Measurements from ENCODE around the gene PTPN14. TPM values are rescaled to one million over a fixed set of nuclear protein-coding genes. Genes with fewer than 3 reads are reported as not detected.
"Not testable (repeated sequence)": the region's sequence is repeated elsewhere in the genome, so short reads cannot be mapped to it uniquely, and the experiment has no call there.

The PTPN14 gene
- polyA plus RNA-seq, 1 donor, result 12.8 TPM

DNA sequence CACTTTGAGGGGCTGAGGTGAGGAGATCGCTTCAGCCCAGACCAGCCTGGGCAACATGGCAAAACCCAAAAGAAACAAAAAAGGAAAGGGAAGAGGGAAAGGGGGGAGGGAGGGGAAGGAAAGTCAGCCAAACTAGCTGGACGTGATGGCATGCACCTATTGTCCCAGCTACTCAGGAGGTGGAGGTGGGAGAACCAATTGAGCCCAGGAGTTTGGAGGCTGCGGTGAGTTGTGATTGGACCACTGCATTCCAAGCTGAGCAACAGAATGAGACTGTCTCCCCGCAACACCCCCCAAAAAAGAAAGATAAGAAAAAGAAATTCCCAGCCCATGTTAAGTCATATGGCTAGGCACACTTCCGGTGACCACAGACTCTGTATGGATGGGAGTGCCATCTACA, 128.4 kb downstream of the PTPN14 start:
- DNase-seq, result no peak

- DNase-seq, result no peak
These were observed 129.2 kb downstream of the PTPN14 start for GRCh38 chr1:214422137-214422671.

DNA sequence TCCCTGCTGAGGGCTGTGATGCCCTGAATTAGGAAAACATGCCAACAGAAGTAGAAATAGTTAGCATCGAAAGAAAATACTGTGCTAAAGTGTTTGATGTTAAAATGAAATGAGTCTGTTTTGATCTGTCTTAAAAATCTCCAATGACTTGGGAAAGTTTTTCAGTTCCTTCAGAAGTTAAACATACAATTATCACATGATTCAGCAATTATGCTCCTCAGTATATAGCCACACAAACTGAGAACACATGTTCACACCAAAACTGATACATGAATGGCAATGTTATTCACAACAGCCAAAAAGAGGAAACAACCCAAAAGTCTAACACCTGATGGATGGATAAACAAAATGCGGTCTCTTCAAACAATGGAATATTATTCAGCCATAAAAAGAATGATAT, 130.6 kb downstream of the PTPN14 start:
- DNase-seq, result no peak

GRCh38 chr1:214420341-214420740, 131.1 kb downstream of the PTPN14 start:
- no peak for DNase-seq

GRCh38 chr1:214419650-214420049, 131.8 kb downstream of the PTPN14 start:
- no peak for DNase-seq

GRCh38 chr1:214418391-214418790, 133.0 kb downstream of the PTPN14 start:
- DNase-seq, result no peak

DNA sequence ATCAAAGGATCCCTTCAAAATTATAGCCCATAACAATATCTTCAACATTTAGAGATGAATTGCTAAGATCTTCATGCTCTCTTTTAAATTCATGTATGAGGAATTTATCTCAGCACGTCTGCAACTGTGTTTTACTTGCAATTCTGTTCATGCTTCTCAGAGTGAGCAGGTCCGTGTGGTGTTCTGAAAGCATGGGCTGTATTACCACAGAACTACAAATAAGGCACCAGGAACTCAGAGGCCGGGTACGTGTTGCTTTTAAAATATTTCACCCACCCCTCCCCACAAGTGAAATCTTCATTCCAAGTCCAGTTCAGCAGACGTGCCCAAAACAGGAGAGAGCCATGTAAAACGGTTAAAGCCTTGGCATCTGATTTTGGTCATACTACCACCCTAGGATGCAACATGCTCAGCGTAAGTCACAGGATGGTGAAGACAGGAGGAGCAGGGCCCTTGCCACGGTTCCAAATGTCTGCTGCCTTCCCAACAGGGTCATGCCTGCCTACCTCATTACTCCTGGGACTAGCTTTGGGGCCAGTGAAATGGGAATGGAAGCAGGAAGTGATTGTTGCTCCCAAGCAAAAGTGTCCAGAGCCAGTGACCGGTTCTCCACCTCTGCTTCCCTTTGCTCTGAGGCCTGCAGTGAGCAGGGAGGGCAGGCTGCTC, 133.7 kb downstream of the PTPN14 start:
- no peak for DNase-seq

DNA sequence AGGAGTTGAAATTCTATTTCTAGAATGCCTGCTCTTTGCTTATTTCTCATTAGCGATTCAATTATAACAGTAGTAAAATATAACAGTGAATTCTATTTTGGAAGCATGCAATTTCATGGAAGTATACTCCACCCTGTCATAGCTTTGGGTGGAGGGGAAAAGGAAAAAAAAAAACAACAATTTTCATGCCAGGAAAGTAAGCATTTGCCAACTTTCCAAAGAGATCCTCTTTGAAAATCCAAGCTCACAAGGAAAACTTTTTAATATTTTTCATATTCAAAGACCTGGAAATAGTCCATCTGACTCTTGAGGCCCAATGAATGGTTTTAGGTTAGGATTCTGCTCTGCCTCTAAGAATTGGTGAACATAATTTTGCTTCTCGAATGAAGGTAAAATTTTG, 134.5 kb downstream of the PTPN14 start:
- DNase-seq, result peak; percentile 55

DNA sequence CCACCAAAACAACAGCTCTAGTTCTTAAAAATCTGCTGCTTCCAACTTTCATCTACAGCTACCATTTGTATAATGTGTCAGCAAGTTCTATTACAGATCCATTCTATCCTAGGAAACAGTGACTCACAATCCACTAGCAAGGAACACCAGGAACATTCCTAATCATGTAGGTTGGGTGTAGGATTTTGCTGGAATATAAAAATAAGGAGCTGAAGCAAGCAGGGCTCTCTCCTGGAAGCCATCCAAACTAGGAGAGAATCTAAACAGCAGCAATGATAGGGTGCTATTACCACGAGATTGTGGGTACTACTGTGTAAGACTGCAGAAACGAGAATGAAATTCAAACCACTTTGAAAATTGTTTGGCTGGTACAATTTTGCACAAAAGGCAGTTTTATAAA, 135.0 kb downstream of the PTPN14 start:
- DNase-seq, result no peak

- no peak for DNase-seq
These were observed 136.3 kb downstream of the PTPN14 start for GRCh38 chr1:214415131-214415530.

- DNase-seq, result no peak
These were observed 136.7 kb downstream of the PTPN14 start for GRCh38 chr1:214414691-214415090.

DNA sequence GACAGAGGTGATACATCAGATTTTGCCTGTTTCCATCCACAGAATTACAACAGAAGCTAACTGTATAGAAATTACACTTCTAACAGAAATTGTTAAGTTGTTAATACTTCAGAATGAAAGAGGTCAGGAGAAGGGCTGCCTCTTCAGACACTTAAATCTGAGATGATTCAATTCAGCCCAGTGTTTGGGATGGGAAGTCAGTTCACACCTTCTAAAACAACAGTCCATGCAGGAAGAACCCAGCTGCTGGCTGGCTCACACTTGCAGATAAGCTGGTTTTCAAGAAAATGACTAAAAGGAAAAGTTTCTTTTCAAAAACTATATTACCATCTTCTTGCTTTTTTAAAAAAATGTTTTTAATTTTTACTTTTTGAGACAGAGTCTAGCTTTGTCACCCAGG, 138.1 kb downstream of the PTPN14 start:
- DNase-seq, result no peak

- DNase-seq, result no peak
These were observed 146.7 kb downstream of the PTPN14 start for GRCh38 chr1:214404571-214405213.

DNA sequence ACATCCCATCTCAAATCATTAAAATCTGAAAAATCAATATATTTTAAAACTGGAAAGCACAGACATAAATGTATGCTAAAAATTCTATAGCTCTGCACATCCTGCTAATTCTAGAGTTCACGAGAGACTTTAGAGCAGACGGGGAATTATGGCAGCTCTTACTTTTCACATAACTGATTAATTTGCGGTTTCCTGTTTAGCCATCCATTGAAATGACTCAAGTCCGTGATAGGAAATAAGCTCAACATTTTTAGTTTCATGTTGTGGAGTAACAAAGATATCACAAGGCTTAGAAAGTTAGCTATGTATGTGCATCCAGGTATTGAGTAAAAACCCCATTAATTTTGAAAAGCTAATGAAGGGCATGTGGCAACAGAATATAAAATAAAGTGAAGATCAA, 147.2 kb downstream of the PTPN14 start:
- no peak for DNase-seq

DNA sequence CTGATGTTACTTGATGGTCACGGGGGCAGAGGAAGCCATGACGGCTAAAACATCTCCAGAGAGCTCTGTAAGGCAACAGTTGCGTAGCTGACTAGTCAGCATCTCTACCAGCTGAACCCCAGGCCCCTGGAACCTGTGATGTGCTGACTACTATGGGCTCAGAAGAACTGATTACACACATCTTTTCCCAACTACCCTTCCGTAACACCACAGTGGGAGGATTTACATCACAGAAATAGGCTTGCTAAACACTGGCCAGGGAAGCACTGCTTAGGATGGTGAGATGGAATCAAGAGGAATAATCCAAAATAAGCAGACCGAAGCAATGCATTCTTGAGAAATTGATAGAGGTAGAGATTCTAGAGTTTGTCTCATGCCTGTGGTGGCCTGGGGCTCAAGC, 148.0 kb downstream of the PTPN14 start:
- DNase-seq, result no peak

DNA sequence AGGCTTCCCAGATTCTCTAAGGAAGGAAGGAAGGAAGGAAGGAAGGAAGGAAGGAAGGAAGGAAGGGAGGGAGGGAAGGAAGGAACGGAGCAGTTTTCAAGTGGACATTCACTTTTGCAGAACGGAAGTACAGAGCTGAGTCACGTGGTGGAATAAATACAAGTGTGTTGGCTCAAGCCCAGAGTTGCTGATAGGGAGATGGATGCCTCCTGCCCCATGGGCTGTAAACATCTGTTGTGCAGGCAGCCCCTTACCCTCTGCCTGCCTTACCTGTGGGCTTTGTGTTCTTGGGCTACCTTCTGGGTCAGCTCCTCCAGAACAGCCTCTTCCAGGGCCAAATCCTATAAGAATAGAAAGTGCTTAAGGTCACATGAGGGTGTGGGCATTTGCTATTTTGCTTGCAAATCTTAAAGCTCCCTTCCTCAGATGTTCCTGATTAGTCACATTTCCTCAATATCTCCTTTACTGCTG, 148.8 kb downstream of the PTPN14 start:
- no peak for DNase-seq

DNA sequence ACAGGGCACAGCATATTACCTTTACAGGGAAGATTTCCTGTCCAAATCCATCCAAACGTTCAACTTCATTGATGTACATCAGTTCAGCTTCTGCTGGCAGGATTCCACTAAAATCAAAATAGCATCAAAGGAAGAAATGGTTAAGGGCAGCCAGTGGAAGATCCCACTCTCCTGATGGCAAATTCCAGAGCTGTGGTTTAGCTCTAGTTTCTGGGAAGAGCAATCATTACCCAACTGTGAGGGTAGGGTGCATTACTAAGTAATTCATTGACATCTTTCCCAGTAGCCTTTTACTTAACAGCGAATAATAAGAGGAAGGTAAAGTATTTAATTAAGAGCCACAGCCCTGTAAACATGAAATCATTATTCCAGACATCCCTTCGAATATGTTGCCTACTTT, 149.7 kb downstream of the PTPN14 start:
- no peak for DNase-seq

- no peak for DNase-seq
These were observed 151.3 kb downstream of the PTPN14 start for GRCh38 chr1:214400131-214400530.

- DNase-seq, result no peak
These were observed 152.9 kb downstream of the PTPN14 start for GRCh38 chr1:214398490-214398889.

DNA sequence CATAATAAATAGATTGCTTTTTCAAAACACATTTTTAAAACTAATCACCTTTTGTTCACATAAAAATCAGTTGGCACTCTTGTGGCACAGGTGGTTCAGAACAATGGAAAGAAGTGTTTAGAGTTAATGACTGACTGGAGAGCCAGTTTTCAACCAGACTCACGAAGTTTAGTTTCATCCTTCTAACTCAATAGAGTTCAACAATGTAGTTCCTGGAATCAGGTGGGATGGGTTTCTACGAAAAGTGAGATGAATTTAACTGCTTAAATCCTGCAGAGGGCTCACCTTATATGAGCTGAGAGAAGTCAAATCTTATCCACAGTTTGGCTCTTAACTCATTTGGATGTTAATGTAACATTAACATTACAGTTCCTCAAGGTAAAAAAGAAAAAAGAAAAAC, 153.9 kb downstream of the PTPN14 start:
- no peak for DNase-seq

- DNase-seq, result no peak
These were observed 155.1 kb downstream of the PTPN14 start for GRCh38 chr1:214396330-214396729.

DNA sequence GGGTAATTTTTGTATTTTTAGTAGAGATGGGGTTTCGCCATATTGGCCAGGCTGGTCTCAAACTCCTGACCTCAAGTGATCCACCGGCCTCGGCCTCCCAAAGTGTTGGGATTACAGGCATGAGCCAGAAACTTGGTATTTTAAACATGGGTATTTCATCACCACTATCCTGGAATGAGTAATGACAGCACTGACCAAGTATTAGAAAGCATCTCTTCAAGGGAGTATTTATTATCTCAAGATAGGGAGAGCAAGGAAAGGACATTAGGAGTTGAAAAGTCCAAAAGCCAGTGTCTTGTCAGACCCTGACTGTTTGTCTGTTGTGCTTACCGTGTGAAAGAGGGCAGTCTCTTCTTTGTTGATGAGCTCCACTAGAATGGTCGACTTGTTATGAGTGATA, 156.8 kb downstream of the PTPN14 start:
- not testable (repeated sequence) for DNase-seq

DNA sequence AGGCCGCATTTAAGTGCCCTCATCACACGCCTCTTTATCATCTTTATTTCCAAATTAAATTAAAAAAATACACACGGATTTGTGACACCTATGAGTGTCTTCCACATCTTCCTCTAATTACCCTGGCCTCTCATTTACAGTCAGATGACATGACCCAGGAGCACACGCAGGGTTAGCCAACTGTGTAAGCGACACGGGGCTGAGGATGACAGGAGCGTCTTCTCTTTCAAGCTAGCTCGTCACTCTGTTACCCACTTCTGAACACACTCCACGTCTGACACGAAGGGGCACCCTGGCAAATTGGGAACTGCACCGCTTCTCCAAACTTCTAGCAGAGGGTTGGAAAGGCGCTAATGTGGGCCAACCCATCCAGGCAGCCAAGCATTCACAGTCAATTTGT, 158.3 kb downstream of the PTPN14 start:
- DNase-seq, result no peak

Measured in hindlimb muscle (tissue), 1 donor.